ENCODE measurements around the gene RNF225. TPM values are rescaled to one million over a fixed set of nuclear protein-coding genes. Genes with fewer than 3 reads are reported as not detected.

The RNF225 gene
- total and polyA plus RNA-seq, 9 of the 15 experiments (the other 6 are each of a cell fraction or from before 2014, with no cell fraction given) = 0.33 TPM; not detected in 8

- TF ChIP-seq JUND (IDR thresholded peaks at IDR 0.05; ENCODE audit: borderline replicate concordance, low read depth, low read length) = peak; percentile 67
- 0 out of 3 replicates have a peak, but pooled peaks have one; percentile 45 for TF ChIP-seq JUND (tag; IDR thresholded peaks at IDR 0.05; ENCODE audit: borderline replicate concordance, low read depth, low read length)
- TF ChIP-seq NCOR1 (IDR thresholded peaks at IDR 0.05) = no peak
- TF ChIP-seq U2AF2 (optimal IDR thresholded peaks at IDR 0.05; ENCODE audit: low read depth, low read length) = no peak
- peak; percentile 54 for TF ChIP-seq ASH1L (IDR thresholded peaks at IDR 0.05; ENCODE audit: borderline replicate concordance, low read depth, partially characterized antibody)
- no peak for TF ChIP-seq TCFL5 (CRISPR knock-in tag; conservative IDR thresholded peaks at IDR 0.05)
- TF ChIP-seq, protein P1, sequence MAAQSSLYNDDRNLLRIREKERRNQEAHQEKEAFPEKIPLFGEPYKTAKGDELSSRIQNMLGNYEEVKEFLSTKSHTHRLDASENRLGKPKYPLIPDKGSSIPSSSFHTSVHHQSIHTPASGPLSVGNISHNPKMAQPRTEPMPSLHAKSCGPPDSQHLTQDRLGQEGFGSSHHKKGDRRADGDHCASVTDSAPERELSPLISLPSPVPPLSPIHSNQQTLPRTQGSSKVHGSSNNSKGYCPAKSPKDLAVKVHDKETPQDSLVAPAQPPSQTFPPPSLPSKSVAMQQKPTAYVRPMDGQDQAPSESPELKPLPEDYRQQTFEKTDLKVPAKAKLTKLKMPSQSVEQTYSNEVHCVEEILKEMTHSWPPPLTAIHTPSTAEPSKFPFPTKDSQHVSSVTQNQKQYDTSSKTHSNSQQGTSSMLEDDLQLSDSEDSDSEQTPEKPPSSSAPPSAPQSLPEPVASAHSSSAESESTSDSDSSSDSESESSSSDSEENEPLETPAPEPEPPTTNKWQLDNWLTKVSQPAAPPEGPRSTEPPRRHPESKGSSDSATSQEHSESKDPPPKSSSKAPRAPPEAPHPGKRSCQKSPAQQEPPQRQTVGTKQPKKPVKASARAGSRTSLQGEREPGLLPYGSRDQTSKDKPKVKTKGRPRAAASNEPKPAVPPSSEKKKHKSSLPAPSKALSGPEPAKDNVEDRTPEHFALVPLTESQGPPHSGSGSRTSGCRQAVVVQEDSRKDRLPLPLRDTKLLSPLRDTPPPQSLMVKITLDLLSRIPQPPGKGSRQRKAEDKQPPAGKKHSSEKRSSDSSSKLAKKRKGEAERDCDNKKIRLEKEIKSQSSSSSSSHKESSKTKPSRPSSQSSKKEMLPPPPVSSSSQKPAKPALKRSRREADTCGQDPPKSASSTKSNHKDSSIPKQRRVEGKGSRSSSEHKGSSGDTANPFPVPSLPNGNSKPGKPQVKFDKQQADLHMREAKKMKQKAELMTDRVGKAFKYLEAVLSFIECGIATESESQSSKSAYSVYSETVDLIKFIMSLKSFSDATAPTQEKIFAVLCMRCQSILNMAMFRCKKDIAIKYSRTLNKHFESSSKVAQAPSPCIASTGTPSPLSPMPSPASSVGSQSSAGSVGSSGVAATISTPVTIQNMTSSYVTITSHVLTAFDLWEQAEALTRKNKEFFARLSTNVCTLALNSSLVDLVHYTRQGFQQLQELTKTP (IDR thresholded peaks at IDR 0.05; ENCODE audit: low read depth in 1 of 2, partially characterized antibody in 2 of 2) = no peak
- TF ChIP-seq ZNF324 (CRISPR knock-in tag; IDR thresholded peaks at IDR 0.05) = no peak
- no peak; the same call in 1 of the 2 replicates for TF ChIP-seq CREB3 (tag; conservative IDR thresholded peaks at IDR 0.05; ENCODE audit: low read depth)
- 0 out of 2 replicates have a peak, but pooled peaks have one; percentile 13 for TF ChIP-seq SAFB (IDR thresholded peaks at IDR 0.05; ENCODE audit: borderline replicate concordance, low read depth, low read length)
- no peak for TF ChIP-seq PTRF (tag; IDR thresholded peaks at IDR 0.05)
- TF ChIP-seq ZNF232 (CRISPR knock-in tag; IDR thresholded peaks at IDR 0.05) = no peak
- peak; percentile 4; the same call in 1 of the 2 replicates for TF ChIP-seq ZBTB7A (IDR thresholded peaks at IDR 0.05; ENCODE audit: borderline replicate concordance, control insufficient read depth, low read depth, low read length)
- no peak for TF ChIP-seq EZH2 (IDR thresholded peaks at IDR 0.05; ENCODE audit: borderline replicate concordance, low read depth, low read length)
- peak; percentile 60; the same call in 1 of the 2 replicates for TF ChIP-seq RNF2 (IDR thresholded peaks at IDR 0.05)
- no peak for TF ChIP-seq RBM15 (IDR thresholded peaks at IDR 0.05; ENCODE audit: insufficient read depth, low read length)
- peak; percentile 10 for TF ChIP-seq POU5F1 (IDR thresholded peaks at IDR 0.05; ENCODE audit: borderline replicate concordance, low read depth, low read length, partially characterized antibody)
- TF ChIP-seq POLR2AphosphoS2 (IDR thresholded peaks at IDR 0.05; ENCODE audit: low read length) = peak; percentile 77; the same call in 1 of the 2 replicates
- TF ChIP-seq ESRRB (CRISPR knock-in tag; IDR thresholded peaks at IDR 0.05; ENCODE audit: borderline replicate concordance) = no peak
- TF ChIP-seq FOXA1 (IDR thresholded peaks at IDR 0.05; ENCODE audit: borderline replicate concordance) = no peak
- TF ChIP-seq TSC22D4 (tag; IDR thresholded peaks at IDR 0.05) = no peak
- TF ChIP-seq ZNF124 (CRISPR knock-in tag; IDR thresholded peaks at IDR 0.05) = no peak
Observed at GRCh38 chr19:58386576-58387337, 8.7 kb upstream of the RNF225 start, which contains the start of gene RPS5 (continued).
